Astrocyte (in vitro differentiated cells and primary cell): Measurements from ENCODE around the gene MYO1F. TPM values are rescaled to one million over a fixed set of nuclear protein-coding genes. Genes with fewer than 3 reads are reported as not detected.

Experiments
- DNase-seq: peaks from one replicate; pipeline ENCODE4 v3.0.0-alpha.2; 2010; ENCODE audit warnings: low read depth
- FAIRE-seq: peaks from 2 replicates; lab custom pipeline; 2011; peaks lifted over from hg19 to GRCh38; lab: Jason Lieb, UNC
- H2AFZ ChIP-seq: 2 replicates; pipeline ENCODE4 v1.6.0; 2012; ENCODE audit warnings: low read depth, low read length, inconsistent platforms
- H3K27ac ChIP-seq: 2 replicates; pipeline ENCODE4 v1.5.1; 2011; ENCODE audit warnings: low read depth, low read length, inconsistent platforms
- H3K27me3 ChIP-seq: 2 replicates; pipeline ENCODE4 v1.6.0; 2011; ENCODE audit warnings: low read length, inconsistent platforms; ENCODE audit not compliant: insufficient read depth
- H3K36me3 ChIP-seq: 2 replicates; pipeline ENCODE4 v1.5.1; 2011; ENCODE audit warnings: low read length, inconsistent platforms; ENCODE audit not compliant: insufficient read depth
- H3K4me1 ChIP-seq: 2 replicates; pipeline ENCODE4 v1.5.1; 2011; ENCODE audit warnings: low read length, inconsistent platforms; ENCODE audit not compliant: insufficient read depth
- H3K4me2 ChIP-seq: 2 replicates; pipeline ENCODE4 v1.6.0; 2012; ENCODE audit warnings: low read length, inconsistent platforms
- H3K4me3 ChIP-seq: 2 replicates; pipeline ENCODE4 v1.5.1; 2011; ENCODE audit warnings: low read depth, mild to moderate bottlenecking, low read length, inconsistent platforms; ENCODE audit not compliant: insufficient read depth
- H3K79me2 ChIP-seq: 2 replicates; pipeline ENCODE4 v1.6.0; 2012; ENCODE audit warnings: mild to moderate bottlenecking, low read length, inconsistent platforms; ENCODE audit not compliant: insufficient read depth
- H3K9ac ChIP-seq: 2 replicates; pipeline ENCODE4 v1.6.0; 2012; ENCODE audit warnings: mild to moderate bottlenecking, low read length, inconsistent platforms
- H3K9me3 ChIP-seq: 2 replicates; pipeline ENCODE4 v1.5.1; 2012; ENCODE audit warnings: low read depth, mild to moderate bottlenecking, low read length, inconsistent platforms; ENCODE audit not compliant: insufficient read depth
- H4K20me1 ChIP-seq: 2 replicates; pipeline ENCODE4 v1.6.0; 2012; ENCODE audit warnings: low read length, inconsistent platforms; ENCODE audit not compliant: insufficient read depth
- H3K27ac Mint-ChIP-seq: one replicate; pipeline ENCODE4 v1.8.0; 2021; ENCODE audit warnings: mild to moderate bottlenecking, mixed read lengths; ENCODE audit not compliant: unreplicated experiment
- H3K27me3 Mint-ChIP-seq: one replicate; pipeline ENCODE4 v1.8.0; 2021; ENCODE audit warnings: low read depth, mixed read lengths; ENCODE audit not compliant: unreplicated experiment
- H3K36me3 Mint-ChIP-seq: one replicate; pipeline ENCODE4 v1.8.0; 2021; ENCODE audit warnings: low read depth, mixed read lengths; ENCODE audit not compliant: unreplicated experiment
- H3K4me1 Mint-ChIP-seq: one replicate; pipeline ENCODE4 v1.8.0; 2021; ENCODE audit warnings: low read depth, mixed read lengths; ENCODE audit not compliant: unreplicated experiment
- H3K4me3 Mint-ChIP-seq: one replicate; pipeline ENCODE4 v1.8.0; 2021; ENCODE audit warnings: mild to moderate bottlenecking, moderate library complexity, mixed read lengths; ENCODE audit not compliant: unreplicated experiment
- H3K9me3 Mint-ChIP-seq: one replicate; pipeline ENCODE4 v1.8.0; 2021; ENCODE audit warnings: mild to moderate bottlenecking, mixed read lengths; ENCODE audit not compliant: unreplicated experiment
- CTCF ChIP-seq: IDR thresholded peaks from 2 replicates; pipeline ENCODE4 v1.5.1; 2011; ENCODE audit warnings: low read depth, mild to moderate bottlenecking, inconsistent platforms, low read length, moderate library complexity; ENCODE audit not compliant: insufficient read depth
- EZH2 ChIP-seq: IDR thresholded peaks from 2 replicates; pipeline ENCODE4 v1.6.1; 2012; ENCODE audit warnings: mild to moderate bottlenecking, low read length, inconsistent platforms; ENCODE audit not compliant: insufficient read depth
- total RNA-seq: library from RNA; stranded (reverse); gene quantifications from 2 replicates; pipeline ENCODE4 v1.2.1, GENCODE V29; 2021

Gene MYO1F
- total RNA-seq, 1 donor from 2014 or later = 0.23 TPM

GRCh38 chr19:8610041-8610935, 33.0 kb upstream of the MYO1F start, which contains the start of gene ADAMTS10:
ADAMTS10 (minus strand) TSS chr19:8610715; CDS start chr19:8605710, 5,005 bp downstream.
- no peaks in the 10 kb centered on the region for H3K9me3 ChIP-seq
- no peak for TF ChIP-seq EZH2
- peak within 1 kb of the TSS; percentile 100 for H3K4me3 ChIP-seq
- peaks cover 11% of the 10 kb centered on the region for H3K4me1 Mint-ChIP-seq
- H3K4me1 ChIP-seq = peaks cover 37% of the 10 kb centered on the region
- H4K20me1 ChIP-seq = peaks cover 33% of the 10 kb centered on the region
- H3K27ac Mint-ChIP-seq = peak within 1 kb of the TSS; percentile 68
- no peaks in the 10 kb centered on the region for H3K27me3 Mint-ChIP-seq
- H3K79me2 ChIP-seq = peaks cover 42% of the 10 kb centered on the region
- H3K27me3 ChIP-seq = no peaks in the 10 kb centered on the region
- FAIRE-seq (no peak), DNase-seq (peak; percentile 66)
- H3K36me3 Mint-ChIP-seq = peaks cover 21% of the 10 kb centered on the region
- peak within 1 kb of the TSS; percentile 100 for H3K4me2 ChIP-seq
- peak within 1 kb of the TSS; percentile 89 for H2AFZ ChIP-seq
- H3K9ac ChIP-seq = peak within 1 kb of the TSS; percentile 99
- H3K4me3 Mint-ChIP-seq = peak within 1 kb of the TSS; percentile 98
- H3K9me3 Mint-ChIP-seq = peaks cover 4% of the 10 kb centered on the region
- H3K27ac ChIP-seq = peak within 1 kb of the TSS; percentile 90
- no peaks in the 10 kb centered on the region for H3K36me3 ChIP-seq

GRCh38 chr19:8609279-8610040, 32.2 kb upstream of the MYO1F start:
- peak overlapping the region; percentile 100 for H3K4me3 ChIP-seq
- FAIRE-seq = no peak
- TF ChIP-seq CTCF = no peak
- TF ChIP-seq EZH2 = no peak
- Mint-ChIP-seq H3K4me3 (peak overlapping the region; percentile 98), H3K27ac (peak overlapping the region; percentile 68), H3K36me3 (peaks cover 25% of the 10 kb centered on the region), H3K4me1 (peaks cover 11% of the 10 kb centered on the region), H3K9me3 (peaks cover 4% of the 10 kb centered on the region), H3K27me3 (no peaks in the 10 kb centered on the region)
- peak overlapping the region; percentile 90 for H3K27ac ChIP-seq
- H3K4me1 ChIP-seq = peaks cover 34% of the 10 kb centered on the region
- peak overlapping the region; percentile 100 for H3K4me2 ChIP-seq
- H3K27me3 ChIP-seq = no peaks in the 10 kb centered on the region
- DNase-seq = peak; percentile 81
- H3K79me2 ChIP-seq = peaks cover 42% of the 10 kb centered on the region
- peak overlapping the region; percentile 89 for H2AFZ ChIP-seq
- peaks cover 4% of the 10 kb centered on the region for H3K36me3 ChIP-seq
- H3K9ac ChIP-seq = peak overlapping the region; percentile 99
- H3K9me3 ChIP-seq = peaks cover 7% of the 10 kb centered on the region
- peaks cover 33% of the 10 kb centered on the region for H4K20me1 ChIP-seq

- H2AFZ ChIP-seq = peak overlapping the region; percentile 89
- H3K79me2 ChIP-seq = peaks cover 42% of the 10 kb centered on the region
- Mint-ChIP-seq H3K36me3 (peaks cover 26% of the 10 kb centered on the region), H3K4me3 (peak overlapping the region; percentile 83), H3K27ac (peak overlapping the region; percentile 54), H3K4me1 (peaks cover 11% of the 10 kb centered on the region), H3K27me3 (no peaks in the 10 kb centered on the region), H3K9me3 (peaks cover 4% of the 10 kb centered on the region)
- FAIRE-seq (no peak), DNase-seq (peak; percentile 42)
- no peaks in the 10 kb centered on the region for H3K27me3 ChIP-seq
- TF ChIP-seq EZH2 (no peak), CTCF (no peak)
- peaks cover 6% of the 10 kb centered on the region for H3K36me3 ChIP-seq
- H3K9me3 ChIP-seq = peaks cover 8% of the 10 kb centered on the region
- peak overlapping the region; percentile 90 for H3K27ac ChIP-seq
- peaks cover 33% of the 10 kb centered on the region for H4K20me1 ChIP-seq
- peak overlapping the region; percentile 100 for H3K4me2 ChIP-seq
- H3K4me3 ChIP-seq = peak overlapping the region; percentile 100
- H3K4me1 ChIP-seq = peaks cover 34% of the 10 kb centered on the region
- H3K9ac ChIP-seq = peak overlapping the region; percentile 99
Measured at GRCh38 chr19:8608941-8609278, 31.7 kb upstream of the MYO1F start.
